ENCODE data around the gene RUFY2. TPM values are rescaled to one million over a fixed set of nuclear protein-coding genes. Genes with fewer than 3 reads are reported as not detected.
A peak's percentile ranks its signal among the peaks of the same experiment; 100 is the strongest.

RUFY2 gene
- total and polyA plus RNA-seq, 2 donors (not counting 3 experiments of a cell fraction or from before 2014, with no cell fraction given) = 5.7 to 24.2 TPM

DNA sequence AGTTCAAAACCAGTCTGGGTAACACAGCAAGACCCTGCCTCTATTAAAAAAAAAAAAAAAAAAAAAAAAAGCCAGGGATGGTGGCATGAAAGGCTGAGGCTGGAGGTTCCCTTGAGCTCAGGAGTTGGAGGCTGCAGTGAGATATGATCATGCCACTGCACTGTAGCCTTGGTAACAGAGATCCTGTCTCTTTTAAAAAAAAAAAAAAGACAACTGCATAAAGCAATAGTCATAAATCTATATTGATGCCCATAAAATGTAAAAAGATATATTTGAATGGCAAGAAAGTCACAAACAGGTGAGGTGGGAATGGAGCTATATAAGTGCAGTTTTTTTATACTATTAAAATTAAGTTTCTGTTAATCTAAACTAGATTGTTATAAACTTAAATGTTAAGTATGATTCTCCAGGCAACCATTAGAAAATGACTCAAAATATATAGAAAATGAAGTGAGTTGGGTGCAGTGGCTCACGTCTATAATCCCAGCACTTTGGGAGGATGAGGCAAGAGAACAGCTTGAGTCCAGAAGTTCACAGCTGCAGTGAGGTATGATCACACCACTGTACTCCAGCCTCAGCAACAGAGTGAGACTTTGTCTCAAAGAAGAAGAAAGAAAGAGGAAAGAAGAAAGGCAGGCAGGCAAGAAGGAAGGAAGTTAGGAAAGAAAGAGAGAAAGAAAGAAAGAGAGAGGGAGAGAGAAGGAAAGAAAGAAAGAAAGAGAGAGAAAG, 88.6 kb downstream of the RUFY2 start:
- H3K4me2 ChIP-seq (ENCODE audit: insufficient read depth, low read length) = no peak overlapping the region
- H3K27ac ChIP-seq (ENCODE audit: insufficient read depth, low read depth, low read length) = no peak overlapping the region
- no peaks in the 10 kb centered on the region for H3K9me3 ChIP-seq (replicated peaks; ENCODE audit: control insufficient read depth, insufficient read depth, low read length)
- H3K9ac ChIP-seq (replicated peaks; ENCODE audit: extremely low read depth, insufficient read depth, low read length) = no peak overlapping the region
- H2AFZ ChIP-seq (ENCODE audit: low read depth, low read length) = no peak overlapping the region
- H3K9me1 ChIP-seq (replicated peaks; ENCODE audit: control insufficient read depth, extremely low read depth, insufficient read depth, low read length) = no peaks in the 10 kb centered on the region
- POLR2A ChIA-PET = no interaction called here
- FAIRE-seq = peak; percentile 62
- BruUV-seq (replicated peaks) = no TSS peak
- CTCF ChIA-PET = interaction anchor here (0.8 kb wide), 2 partner anchors 106 to 463 kb away, joined by 3 read pairs; no protein-coding TSS in a partner anchor
- no peaks in the 10 kb centered on the region for H4K20me1 ChIP-seq (replicated peaks; ENCODE audit: control insufficient read depth, extremely low read depth, insufficient read depth, low read length)
- dilution Hi-C loops (cut with MboI; ENCODE audit: extremely low pct_ligation_motif_present, low sequenced_read_pairs) (no loop called here), intact Hi-C loops (cut with micrococcal nuclease) (no loop called here)
- H3K4me3 ChIP-seq (replicated peaks in 1 of 3; ENCODE audit: insufficient read depth in 1 of 3, low read depth in 1 of 3, low read length in 3 of 3) = no peak overlapping the region
- TF ChIP-seq GATA2 (IDR thresholded peaks at IDR 0.05; ENCODE audit: insufficient read depth, insufficient read length, low read depth, low read length) = no peak
- no peak for TF ChIP-seq JUN (IDR thresholded peaks at IDR 0.05; ENCODE audit: borderline replicate concordance, insufficient read depth, insufficient read length, low read depth)
- TF ChIP-seq, protein P1, sequence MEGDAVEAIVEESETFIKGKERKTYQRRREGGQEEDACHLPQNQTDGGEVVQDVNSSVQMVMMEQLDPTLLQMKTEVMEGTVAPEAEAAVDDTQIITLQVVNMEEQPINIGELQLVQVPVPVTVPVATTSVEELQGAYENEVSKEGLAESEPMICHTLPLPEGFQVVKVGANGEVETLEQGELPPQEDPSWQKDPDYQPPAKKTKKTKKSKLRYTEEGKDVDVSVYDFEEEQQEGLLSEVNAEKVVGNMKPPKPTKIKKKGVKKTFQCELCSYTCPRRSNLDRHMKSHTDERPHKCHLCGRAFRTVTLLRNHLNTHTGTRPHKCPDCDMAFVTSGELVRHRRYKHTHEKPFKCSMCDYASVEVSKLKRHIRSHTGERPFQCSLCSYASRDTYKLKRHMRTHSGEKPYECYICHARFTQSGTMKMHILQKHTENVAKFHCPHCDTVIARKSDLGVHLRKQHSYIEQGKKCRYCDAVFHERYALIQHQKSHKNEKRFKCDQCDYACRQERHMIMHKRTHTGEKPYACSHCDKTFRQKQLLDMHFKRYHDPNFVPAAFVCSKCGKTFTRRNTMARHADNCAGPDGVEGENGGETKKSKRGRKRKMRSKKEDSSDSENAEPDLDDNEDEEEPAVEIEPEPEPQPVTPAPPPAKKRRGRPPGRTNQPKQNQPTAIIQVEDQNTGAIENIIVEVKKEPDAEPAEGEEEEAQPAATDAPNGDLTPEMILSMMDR (IDR thresholded peaks at IDR 0.05; ENCODE audit: extremely low read depth in 1 of 2, insufficient read depth in 1 of 2, low read depth in 1 of 2, low read length in 2 of 2) = no peak
- TF ChIP-seq MAX (IDR thresholded peaks at IDR 0.05; ENCODE audit: insufficient read depth, insufficient read length) = no peak
- H3K79me2 ChIP-seq (ENCODE audit: control insufficient read depth, insufficient read depth, low read length) = no peaks in the 10 kb centered on the region
- H3K27me3 ChIP-seq (ENCODE audit: control insufficient read depth in 2 of 2, insufficient read depth in 2 of 2, low read length in 2 of 2) = no peaks in the 10 kb centered on the region
- H3K36me3 ChIP-seq (ENCODE audit: control insufficient read depth in 2 of 2, extremely low read depth in 1 of 2, insufficient read depth in 2 of 2, low read length in 2 of 2) = no peaks in the 10 kb centered on the region
- H3K4me1 ChIP-seq (ENCODE audit: control insufficient read depth, extremely low read depth, insufficient read depth, low read length) = no peaks in the 10 kb centered on the region
- DNase-seq (ENCODE audit: low read depth, low spot score) = no peak

Data from endothelial cell of umbilical vein (primary cell).